ENCODE results near the gene ATG4C.
A peak's percentile ranks its signal among the peaks of the same experiment; 100 is the strongest.

Gene ATG4C

GRCh38 chr1:62905309-62905708 lies 121.4 kb downstream of the ATG4C start:
- DNase-seq = no peak
- Mint-ChIP-seq H3K27ac (no peak overlapping the region), H3K27me3 (ENCODE audit: low read depth, poor library complexity) (no peaks in the 10 kb centered on the region), H3K4me3 (no peak overlapping the region), H3K4me1 (peaks cover 21% of the 10 kb centered on the region), H3K9me3 (no peaks in the 10 kb centered on the region), H3K36me3 (ENCODE audit: low read depth) (no peaks in the 10 kb centered on the region)
- no peak for TF ChIP-seq CTCF (IDR thresholded peaks at IDR 0.05)

DNA sequence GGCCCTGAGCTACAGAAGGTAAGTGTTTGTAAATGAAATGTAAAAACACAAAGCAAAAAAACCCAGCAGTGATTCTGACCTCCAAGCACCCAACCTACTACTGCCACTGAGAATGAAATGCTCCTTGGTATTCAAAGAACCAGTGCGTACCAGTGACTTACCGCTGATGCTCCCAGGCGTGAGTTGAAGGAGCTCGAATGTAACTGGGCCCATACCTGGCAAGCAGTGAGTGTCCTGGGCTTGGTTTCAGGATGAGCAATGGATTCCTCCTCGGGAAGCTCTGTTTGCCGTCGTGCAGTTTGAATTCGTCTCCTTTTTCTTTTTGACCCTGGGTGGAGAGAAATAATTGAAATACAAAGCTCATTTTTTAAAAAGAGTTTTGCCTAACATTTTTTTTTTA lies 121.9 kb downstream of the ATG4C start:
- H3K27me3 Mint-ChIP-seq (ENCODE audit: low read depth, poor library complexity) = no peaks in the 10 kb centered on the region
- no peak overlapping the region for H3K4me3 Mint-ChIP-seq
- H3K9me3 Mint-ChIP-seq = no peaks in the 10 kb centered on the region
- peaks cover 21% of the 10 kb centered on the region for H3K4me1 Mint-ChIP-seq
- no peak for TF ChIP-seq CTCF (IDR thresholded peaks at IDR 0.05)
- no peak for DNase-seq
- no peaks in the 10 kb centered on the region for H3K36me3 Mint-ChIP-seq (ENCODE audit: low read depth)
- no peak overlapping the region for H3K27ac Mint-ChIP-seq

GRCh38 chr1:62906428-62906886 lies 122.5 kb downstream of the ATG4C start:
- no peaks in the 10 kb centered on the region for H3K36me3 Mint-ChIP-seq (ENCODE audit: low read depth)
- DNase-seq = no peak
- peak; percentile 51 for TF ChIP-seq CTCF (IDR thresholded peaks at IDR 0.05)
- peaks cover 21% of the 10 kb centered on the region for H3K4me1 Mint-ChIP-seq
- no peak overlapping the region for H3K27ac Mint-ChIP-seq
- no peaks in the 10 kb centered on the region for H3K9me3 Mint-ChIP-seq
- no peak overlapping the region for H3K4me3 Mint-ChIP-seq
- H3K27me3 Mint-ChIP-seq (ENCODE audit: low read depth, poor library complexity) = no peaks in the 10 kb centered on the region

DNA sequence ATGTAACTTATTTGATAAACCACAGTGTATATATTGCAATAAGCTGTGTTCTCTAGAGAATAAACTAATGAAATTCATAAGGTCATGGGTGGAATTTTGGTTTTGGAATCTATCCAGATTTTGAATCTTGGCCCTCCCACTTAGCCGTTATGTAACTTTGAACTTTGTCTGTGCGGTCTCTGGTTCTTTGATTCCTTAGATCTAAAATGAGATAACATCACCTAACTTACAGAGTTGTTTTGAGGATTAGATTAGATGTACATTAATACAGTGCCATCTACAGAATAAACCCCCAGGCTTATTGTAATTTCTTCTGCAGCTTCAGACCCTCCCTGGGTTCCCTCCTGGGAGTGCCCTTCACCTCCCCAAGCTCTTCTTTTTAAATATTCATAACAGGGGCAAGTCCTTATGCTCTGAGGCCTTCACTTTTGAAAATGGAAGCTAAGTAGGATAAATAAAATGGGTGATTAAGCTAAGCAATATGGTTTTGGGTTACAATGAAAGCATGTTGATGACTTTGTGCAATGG lies 124.3 kb downstream of the ATG4C start:
- Mint-ChIP-seq H3K4me1 (peaks cover 18% of the 10 kb centered on the region), H3K27me3 (ENCODE audit: low read depth, poor library complexity) (no peaks in the 10 kb centered on the region), H3K27ac (no peak overlapping the region), H3K9me3 (no peaks in the 10 kb centered on the region), H3K4me3 (no peak overlapping the region), H3K36me3 (ENCODE audit: low read depth) (no peaks in the 10 kb centered on the region)
- DNase-seq = no peak
- no peak for TF ChIP-seq CTCF (IDR thresholded peaks at IDR 0.05)

- DNase-seq = no peak
- Mint-ChIP-seq H3K4me1 (no peaks in the 10 kb centered on the region), H3K27ac (no peak overlapping the region), H3K36me3 (ENCODE audit: low read depth) (no peaks in the 10 kb centered on the region), H3K9me3 (no peaks in the 10 kb centered on the region), H3K27me3 (ENCODE audit: low read depth, poor library complexity) (peaks cover 15% of the 10 kb centered on the region), H3K4me3 (no peak overlapping the region)
- TF ChIP-seq CTCF (IDR thresholded peaks at IDR 0.05) = peak; percentile 65
Observed at GRCh38 chr1:62912028-62912638, 128.2 kb downstream of the ATG4C start.

Measured in nephron progenitor cell (in vitro differentiated cells).